Endothelial cell of umbilical vein (primary cell): Measurements from ENCODE around the gene CIZ1.

Experiments used
- EZH2 ChIP-seq: IDR thresholded peaks from 2 replicates; pipeline ENCODE4 v1.6.1; 2012; ENCODE audit warnings: borderline replicate concordance, low read depth, mild to moderate bottlenecking, moderate library complexity, low read length, inconsistent platforms; ENCODE audit not compliant: severe bottlenecking
- JUN ChIP-seq: IDR thresholded peaks from 2 replicates; pipeline ENCODE4 v1.6.1; 2011; ENCODE audit warnings: borderline replicate concordance, low read depth; ENCODE audit not compliant: insufficient read length, insufficient read depth
- POLR2A ChIP-seq: IDR thresholded peaks from 2 replicates; pipeline ENCODE4 v1.6.1; 2012; ENCODE audit warnings: low read depth, mild to moderate bottlenecking, control low read depth, low read length
- POLR2AphosphoS5 ChIP-seq: IDR thresholded peaks from 2 replicates; pipeline ENCODE4 v1.6.1; 2012; ENCODE audit warnings: low read depth, mild to moderate bottlenecking, control low read depth, low read length, moderate library complexity; ENCODE audit not compliant: insufficient read depth
- TF ChIP-seq, protein P1 (sequence below), 2 donors: IDR thresholded peaks; 1 replicate in 1 of 2; 2 replicates in 1 of 2; pipeline ENCODE4 v1.5.1; 2011; ENCODE audit warnings: low read length in 2 of 2, mild to moderate bottlenecking in 2 of 2, moderate library complexity in 2 of 2, control low read depth in 1 of 2, inconsistent platforms in 1 of 2, low read depth in 1 of 2; ENCODE audit not compliant: insufficient read depth in 1 of 2; ENCODE audit errors: extremely low read depth in 1 of 2
- TF ChIP-seq, protein P2 (sequence below): IDR thresholded peaks from 2 replicates; pipeline ENCODE4 v1.6.1; 2011; ENCODE audit not compliant: insufficient read depth, insufficient read length

GRCh38 chr9:128164307-128164885 lies 27.0 kb downstream of the CIZ1 start:
- TF ChIP-seq POLR2A (no peak), POLR2AphosphoS5 (no peak), EZH2 (no peak), JUN (no peak)
- TF ChIP-seq, protein P1, sequence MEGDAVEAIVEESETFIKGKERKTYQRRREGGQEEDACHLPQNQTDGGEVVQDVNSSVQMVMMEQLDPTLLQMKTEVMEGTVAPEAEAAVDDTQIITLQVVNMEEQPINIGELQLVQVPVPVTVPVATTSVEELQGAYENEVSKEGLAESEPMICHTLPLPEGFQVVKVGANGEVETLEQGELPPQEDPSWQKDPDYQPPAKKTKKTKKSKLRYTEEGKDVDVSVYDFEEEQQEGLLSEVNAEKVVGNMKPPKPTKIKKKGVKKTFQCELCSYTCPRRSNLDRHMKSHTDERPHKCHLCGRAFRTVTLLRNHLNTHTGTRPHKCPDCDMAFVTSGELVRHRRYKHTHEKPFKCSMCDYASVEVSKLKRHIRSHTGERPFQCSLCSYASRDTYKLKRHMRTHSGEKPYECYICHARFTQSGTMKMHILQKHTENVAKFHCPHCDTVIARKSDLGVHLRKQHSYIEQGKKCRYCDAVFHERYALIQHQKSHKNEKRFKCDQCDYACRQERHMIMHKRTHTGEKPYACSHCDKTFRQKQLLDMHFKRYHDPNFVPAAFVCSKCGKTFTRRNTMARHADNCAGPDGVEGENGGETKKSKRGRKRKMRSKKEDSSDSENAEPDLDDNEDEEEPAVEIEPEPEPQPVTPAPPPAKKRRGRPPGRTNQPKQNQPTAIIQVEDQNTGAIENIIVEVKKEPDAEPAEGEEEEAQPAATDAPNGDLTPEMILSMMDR (IDR thresholded peaks at IDR 0.05; ENCODE audit: extremely low read depth in 1 of 2, insufficient read depth in 1 of 2, low read depth in 1 of 2, low read length in 2 of 2), result no peak
- TF ChIP-seq, protein P2, sequence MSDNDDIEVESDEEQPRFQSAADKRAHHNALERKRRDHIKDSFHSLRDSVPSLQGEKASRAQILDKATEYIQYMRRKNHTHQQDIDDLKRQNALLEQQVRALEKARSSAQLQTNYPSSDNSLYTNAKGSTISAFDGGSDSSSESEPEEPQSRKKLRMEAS, result no peak
